Right renal pelvis (tissue), 4 donors: ENCODE results near the gene CD302. TPM values are rescaled to one million over a fixed set of nuclear protein-coding genes. Genes with fewer than 3 reads are reported as not detected.
"Not testable (repeated sequence)": the region's sequence is repeated elsewhere in the genome, so short reads cannot be mapped to it uniquely, and the experiment has no call there.

Experiments
- DNase-seq, 4 donors: peaks; one replicate each; pipeline ENCODE4 v3.0.0-alpha.2; 2013; ENCODE audit warnings: low read depth in 4 of 4, low spot score in 3 of 4, missing footprints in 1 of 4
- polyA plus RNA-seq, 4 donors: library from polyadenylated mRNA; unstranded; fragments of 120-200 nt; gene quantifications; one replicate each; pipeline ENCODE4 v1.2.1, GENCODE V29; 2013; ENCODE audit not compliant: insufficient read length in 4 of 4

Gene CD302
- 10 to 100 TPM; 12.0 to 17.9 (median 16.1) TPM for polyA plus RNA-seq

- DNase-seq = peak in 2 of 4 donors; percentile 20 to 37
Observed at GRCh38 chr2:159797543-159798375, at the start of gene CD302. CD302 (minus strand) TSS chr2:159798208; CDS start chr2:159798198, 10 bp downstream.

DNA sequence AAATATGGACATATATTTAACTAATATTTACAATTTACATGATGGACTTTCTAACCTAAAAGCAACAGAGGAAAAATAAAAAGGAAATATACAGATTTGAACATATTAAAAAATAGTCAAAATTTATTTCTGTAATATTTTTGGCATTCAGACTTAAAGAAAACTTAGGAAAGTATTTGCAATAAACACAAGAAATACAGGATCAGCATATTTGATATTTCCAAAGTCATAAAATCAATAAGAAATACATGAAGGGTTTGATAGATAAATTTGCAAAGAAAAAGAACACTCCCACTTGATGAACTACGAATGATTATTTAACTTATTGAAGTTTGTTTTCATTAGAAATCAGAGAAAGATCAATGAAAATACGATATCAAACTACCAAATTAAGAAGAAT lies 48.6 kb upstream of the CD302 start:
- DNase-seq = no peak

DNA sequence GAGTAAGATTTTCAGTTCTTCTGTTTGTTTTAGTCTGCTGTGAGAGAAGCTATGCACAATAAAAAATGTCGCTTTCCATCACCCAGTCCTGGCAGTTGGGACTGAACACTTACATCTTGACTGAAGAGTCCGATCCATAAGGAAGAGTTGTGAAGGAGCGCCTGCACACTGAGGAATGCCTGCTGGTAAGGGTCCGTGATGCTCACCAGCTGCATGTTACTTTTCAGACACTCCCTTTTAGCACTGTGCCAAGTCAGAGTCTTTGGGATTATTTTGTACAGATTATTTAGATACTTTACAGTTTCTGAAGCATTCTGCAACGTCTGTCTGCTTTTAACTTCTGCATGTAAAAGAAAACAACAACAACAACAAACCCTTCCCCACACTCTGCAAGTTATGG lies 42.6 kb upstream of the CD302 start:
- no peak for DNase-seq

DNA sequence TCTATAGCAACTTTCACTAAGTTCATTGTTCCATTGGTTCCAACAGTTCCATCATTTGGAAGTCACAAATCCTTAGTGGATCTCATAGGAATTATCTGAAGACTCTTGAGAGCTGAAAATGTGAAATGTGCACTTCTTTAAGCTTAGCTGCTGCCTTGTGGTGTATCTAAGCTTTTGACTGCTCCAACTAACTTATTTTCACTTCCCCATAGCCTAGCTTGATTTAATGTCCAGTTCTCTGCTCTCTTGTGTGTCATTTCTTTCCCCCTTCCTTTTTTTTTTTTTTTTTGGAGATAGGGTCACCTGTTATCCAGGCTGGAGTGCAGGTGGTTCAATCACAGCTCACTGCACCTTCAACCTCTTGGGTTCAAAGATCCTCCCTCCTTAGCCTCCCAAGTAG lies 34.9 kb upstream of the CD302 start:
- no peak for DNase-seq

DNA sequence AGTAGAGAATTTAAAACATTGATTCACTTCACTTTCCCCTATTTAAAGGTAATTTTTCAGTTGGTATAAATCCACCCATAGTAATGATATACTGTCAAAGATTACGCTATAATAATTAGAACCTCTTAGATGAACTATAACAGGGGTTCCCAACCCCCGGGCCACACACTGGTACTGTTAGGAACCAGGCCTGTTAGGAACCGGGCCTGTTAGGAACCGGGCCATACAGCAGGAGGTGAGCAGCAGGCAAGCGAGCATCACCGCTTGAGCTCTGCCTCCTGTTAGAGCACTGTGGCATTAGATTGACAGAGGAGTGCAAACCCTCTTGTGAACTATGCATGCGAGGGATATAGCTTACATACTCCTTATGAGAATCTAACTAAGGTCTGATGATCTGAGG lies 34.0 kb upstream of the CD302 start:
- no peak for DNase-seq

DNA sequence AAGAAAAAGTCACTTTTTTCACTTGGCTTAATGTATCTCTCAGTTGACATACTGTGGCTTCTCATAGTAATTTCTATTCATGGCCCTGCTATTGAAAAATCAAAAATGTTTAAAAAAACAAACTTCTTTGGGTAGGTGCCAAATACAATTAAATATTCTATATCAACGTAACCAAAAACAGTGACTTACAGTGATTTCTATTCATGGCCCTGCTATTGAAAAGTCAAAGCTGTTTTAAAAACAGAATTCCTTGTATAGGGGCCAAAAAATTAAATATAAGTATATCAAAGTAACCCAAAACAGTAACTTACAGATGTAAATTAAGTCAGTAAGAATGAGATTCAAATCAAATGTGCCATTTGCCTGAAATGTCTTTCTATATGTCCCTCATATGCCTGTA lies 31.4 kb upstream of the CD302 start:
- no peak for DNase-seq

DNA sequence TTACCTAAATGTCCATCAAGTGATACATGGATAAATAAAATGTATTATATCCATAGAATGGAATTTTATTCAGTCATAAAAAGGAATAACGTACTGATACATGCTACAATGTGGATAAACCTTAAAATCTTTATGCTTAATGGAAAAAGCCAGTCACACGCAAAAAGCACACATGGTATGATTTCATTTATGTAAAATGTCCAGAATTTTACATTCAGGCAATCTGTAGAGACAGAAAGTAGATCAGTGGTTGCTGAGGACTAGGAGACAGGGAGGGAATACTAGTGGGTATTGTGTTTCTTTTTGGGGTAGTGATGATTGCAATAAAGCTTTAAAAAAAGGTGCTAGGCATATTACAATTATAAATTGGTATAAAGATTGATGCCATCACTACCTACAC lies 30.7 kb upstream of the CD302 start:
- no peak for DNase-seq

- DNase-seq = not testable (repeated sequence)
Observed at GRCh38 chr2:159822478-159822833, 24.4 kb upstream of the CD302 start.

- not testable (repeated sequence) for DNase-seq
Observed at GRCh38 chr2:159821775-159822477, 23.9 kb upstream of the CD302 start.

- DNase-seq = no peak
Observed at GRCh38 chr2:159818940-159819339, 20.9 kb upstream of the CD302 start.

DNA sequence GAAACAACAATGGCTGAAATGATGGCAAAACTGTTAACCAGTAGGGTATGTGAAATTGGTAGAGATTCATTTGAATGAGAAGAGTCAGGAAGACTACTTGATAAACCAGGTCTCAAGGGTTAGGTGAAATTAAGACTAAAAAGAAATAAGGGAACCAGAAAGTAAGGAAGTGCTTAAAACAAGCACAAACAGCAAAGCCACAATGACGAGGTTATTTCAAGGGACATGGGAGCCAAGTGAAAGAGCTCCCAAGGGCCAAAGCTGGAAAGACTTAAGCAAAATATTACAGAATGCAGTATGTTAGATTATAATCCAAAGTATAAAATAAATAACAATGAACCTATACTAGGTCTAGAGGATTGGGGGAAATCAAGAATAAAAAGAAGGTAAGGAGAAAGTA lies 19.3 kb upstream of the CD302 start:
- DNase-seq = no peak

- no peak for DNase-seq
Observed at GRCh38 chr2:159811232-159811631, 13.2 kb upstream of the CD302 start.

DNA sequence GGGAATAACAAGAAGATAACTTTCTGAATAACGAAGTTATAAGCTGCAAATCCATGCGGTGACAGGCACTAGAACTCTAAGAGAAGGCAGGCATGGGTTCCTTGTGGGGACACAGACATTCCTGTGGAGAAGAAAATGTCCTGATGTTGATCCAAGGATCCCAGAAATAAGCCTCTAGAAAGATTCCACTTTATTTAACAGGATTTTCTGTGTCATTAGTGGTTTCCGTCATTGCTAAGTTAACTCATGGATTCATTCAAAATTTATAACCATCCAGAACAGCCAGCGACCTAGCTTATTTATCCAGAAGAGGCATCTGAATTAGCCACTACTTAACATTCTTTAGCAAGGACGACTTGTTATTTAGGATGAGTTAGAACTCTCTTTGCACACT lies 10.0 kb upstream of the CD302 start:
- no peak for DNase-seq

GRCh38 chr2:159807183-159808031 lies 9.4 kb upstream of the CD302 start:
- peak in 1 of 4 donors; percentile 13 for DNase-seq

GRCh38 chr2:159804941-159805340 lies 6.9 kb upstream of the CD302 start:
- DNase-seq = no peak

DNA sequence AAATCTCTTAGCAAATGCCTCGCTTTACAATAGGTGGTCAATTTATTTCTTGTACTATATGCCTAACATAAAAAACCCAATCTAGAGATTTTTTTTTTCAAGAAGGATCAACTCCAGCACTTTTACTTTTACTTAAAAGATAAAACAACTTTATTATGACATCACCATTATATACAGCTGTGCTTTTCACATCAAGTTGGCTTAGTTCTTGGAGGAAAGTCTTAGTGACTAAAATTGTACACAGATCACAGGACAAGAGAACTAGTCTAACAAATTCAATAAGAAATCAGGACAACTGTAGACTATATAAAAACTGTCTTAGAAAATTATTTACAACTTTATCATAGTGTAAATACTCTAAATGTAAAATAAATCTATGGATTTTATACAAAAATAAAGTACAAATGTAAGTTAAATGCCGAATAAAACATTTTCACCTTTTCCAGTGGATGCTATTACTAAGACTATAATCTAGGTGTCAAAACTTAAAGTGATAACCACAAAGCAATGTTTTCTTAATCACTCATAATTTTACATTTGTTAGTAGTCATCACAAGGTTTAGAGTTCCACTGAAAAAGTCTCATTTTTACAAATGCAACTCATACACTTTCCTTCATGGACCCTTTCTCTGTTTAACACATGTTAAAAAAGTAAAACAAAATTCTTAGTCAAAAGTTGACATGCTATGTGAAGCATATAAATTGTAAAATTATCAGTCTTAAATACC lies 5.4 kb upstream of the CD302 start:
- DNase-seq = no peak

DNA sequence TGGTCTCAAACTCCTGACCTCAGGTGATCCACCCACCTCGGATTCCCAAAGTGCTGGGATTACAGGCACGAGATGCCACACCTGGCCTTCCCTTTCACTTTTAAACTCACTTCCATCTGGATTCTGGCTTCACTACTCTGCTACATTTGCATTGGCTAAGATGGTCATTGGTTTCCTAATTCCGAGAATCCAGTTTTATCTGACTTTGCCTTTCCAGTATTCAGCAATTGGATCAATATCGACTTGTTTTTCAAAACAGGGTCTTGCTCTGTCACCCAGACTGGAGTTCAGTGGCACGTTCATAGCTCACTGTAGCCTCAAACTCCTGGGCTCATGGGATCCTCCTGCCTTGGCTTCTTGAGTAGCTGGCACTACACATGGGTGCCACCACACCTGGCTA lies 4.7 kb upstream of the CD302 start:
- DNase-seq = no peak

GRCh38 chr2:159799833-159800232 lies 1.8 kb upstream of the CD302 start:
- DNase-seq = no peak

- no peak for DNase-seq
Observed at GRCh38 chr2:159798376-159798725, 343 bp upstream of the CD302 start.

GRCh38 chr2:159797225-159797542 lies 824 bp downstream of the CD302 start:
- DNase-seq = no peak
